GM21390 (cell line): Measurements from ENCODE around the gene KDM2A.
"Not testable (repeated sequence)": the region's sequence is repeated elsewhere in the genome, so short reads cannot be mapped to it uniquely, and the experiment has no call there.

Source experiments
- ATAC-seq: cut with Tn5 transposase; IDR thresholded peaks from one replicate; pipeline ENCODE4 v1.9.1; 2021; ENCODE audit not compliant: unreplicated experiment

KDM2A gene

GRCh38 chr11:67233584-67234190, 114.6 kb downstream of the KDM2A start:
- no peak for ATAC-seq

- not testable (repeated sequence) for ATAC-seq
Observed at GRCh38 chr11:67234571-67234970, 115.5 kb downstream of the KDM2A start.

- no peak for ATAC-seq
Observed at GRCh38 chr11:67237574-67237973, 118.5 kb downstream of the KDM2A start.

GRCh38 chr11:67238894-67239782, 120.1 kb downstream of the KDM2A start:
- no peak for ATAC-seq

GRCh38 chr11:67239783-67240575, 120.9 kb downstream of the KDM2A start:
- peak; percentile 84 for ATAC-seq

- ATAC-seq, result no peak
Observed at GRCh38 chr11:67240576-67241389, 121.7 kb downstream of the KDM2A start.

GRCh38 chr11:67242548-67242947, 123.5 kb downstream of the KDM2A start:
- no peak for ATAC-seq

- ATAC-seq, result no peak
Observed at GRCh38 chr11:67243051-67243450, 124.0 kb downstream of the KDM2A start.

- ATAC-seq, result no peak
Observed at GRCh38 chr11:67245046-67245445, 126.0 kb downstream of the KDM2A start.

GRCh38 chr11:67247946-67248550, 129.0 kb downstream of the KDM2A start:
- no peak for ATAC-seq

- no peak for ATAC-seq
Observed at GRCh38 chr11:67248653-67249052, 129.6 kb downstream of the KDM2A start.

GRCh38 chr11:67250059-67251043, 131.3 kb downstream of the KDM2A start:
- no peak for ATAC-seq

GRCh38 chr11:67251841-67252240, 132.8 kb downstream of the KDM2A start:
- no peak for ATAC-seq

GRCh38 chr11:67252831-67253239, 133.8 kb downstream of the KDM2A start:
- ATAC-seq, result no peak

GRCh38 chr11:67253872-67254624, 135.0 kb downstream of the KDM2A start:
- no peak for ATAC-seq

- no peak for ATAC-seq
Observed at GRCh38 chr11:67254798-67255197, 135.7 kb downstream of the KDM2A start.

GRCh38 chr11:67255353-67255752, 136.3 kb downstream of the KDM2A start:
- ATAC-seq, result no peak

GRCh38 chr11:67255864-67256263, 136.8 kb downstream of the KDM2A start:
- ATAC-seq, result no peak
